ENCODE results near the gene CDH4.

Gene CDH4

GRCh38 chr20:61976644-61977418, 724.8 kb downstream of the CDH4 start:
- TF ChIP-seq, protein P1, sequence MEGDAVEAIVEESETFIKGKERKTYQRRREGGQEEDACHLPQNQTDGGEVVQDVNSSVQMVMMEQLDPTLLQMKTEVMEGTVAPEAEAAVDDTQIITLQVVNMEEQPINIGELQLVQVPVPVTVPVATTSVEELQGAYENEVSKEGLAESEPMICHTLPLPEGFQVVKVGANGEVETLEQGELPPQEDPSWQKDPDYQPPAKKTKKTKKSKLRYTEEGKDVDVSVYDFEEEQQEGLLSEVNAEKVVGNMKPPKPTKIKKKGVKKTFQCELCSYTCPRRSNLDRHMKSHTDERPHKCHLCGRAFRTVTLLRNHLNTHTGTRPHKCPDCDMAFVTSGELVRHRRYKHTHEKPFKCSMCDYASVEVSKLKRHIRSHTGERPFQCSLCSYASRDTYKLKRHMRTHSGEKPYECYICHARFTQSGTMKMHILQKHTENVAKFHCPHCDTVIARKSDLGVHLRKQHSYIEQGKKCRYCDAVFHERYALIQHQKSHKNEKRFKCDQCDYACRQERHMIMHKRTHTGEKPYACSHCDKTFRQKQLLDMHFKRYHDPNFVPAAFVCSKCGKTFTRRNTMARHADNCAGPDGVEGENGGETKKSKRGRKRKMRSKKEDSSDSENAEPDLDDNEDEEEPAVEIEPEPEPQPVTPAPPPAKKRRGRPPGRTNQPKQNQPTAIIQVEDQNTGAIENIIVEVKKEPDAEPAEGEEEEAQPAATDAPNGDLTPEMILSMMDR (IDR thresholded peaks at IDR 0.05; ENCODE audit: low read depth, low read length): no peak
- in situ Hi-C loops (cut with HindIII; ENCODE audit: low sequenced_read_pairs): no loop called here

DNA sequence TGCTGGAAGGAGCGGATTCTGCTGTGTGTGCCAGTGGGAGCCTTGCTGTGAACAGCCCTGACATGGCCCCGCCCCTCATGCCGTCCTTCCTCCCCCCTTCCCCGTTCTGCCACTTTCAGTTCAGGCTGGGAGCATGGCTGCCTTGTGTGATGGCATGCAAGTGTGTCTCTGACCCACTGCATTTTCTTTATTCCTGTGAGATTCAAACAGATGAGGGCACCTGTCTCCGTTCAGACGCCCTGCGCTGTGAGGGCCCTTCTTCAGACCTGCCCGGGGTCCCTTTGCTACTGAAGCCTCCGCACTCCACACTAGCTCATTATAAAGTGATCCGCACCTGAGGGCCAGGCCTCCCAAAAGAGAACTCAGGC, 725.3 kb downstream of the CDH4 start:
- in situ Hi-C loops (cut with HindIII; ENCODE audit: low sequenced_read_pairs): no loop called here
- DNase-seq (ENCODE audit: low read depth, low spot score): no peak
- H3K4me3 ChIP-seq (ENCODE audit: low read depth, low read length): no peak overlapping the region
- TF ChIP-seq, protein P1 (IDR thresholded peaks at IDR 0.05; ENCODE audit: low read depth, low read length): no peak

More at GRCh38 chr20:61976644-61977418, 724.8 kb downstream of the CDH4 start:
- no peak for DNase-seq (ENCODE audit: low read depth, low spot score)
- no peak overlapping the region for H3K4me3 ChIP-seq (ENCODE audit: low read depth, low read length)

- in situ Hi-C loops (cut with HindIII; ENCODE audit: low sequenced_read_pairs): no loop called here
- DNase-seq (ENCODE audit: low read depth, low spot score): no peak
- no peak overlapping the region for H3K4me3 ChIP-seq (ENCODE audit: low read depth, low read length)
- TF ChIP-seq, protein P1 (IDR thresholded peaks at IDR 0.05; ENCODE audit: low read depth, low read length): no peak
These were observed 726.4 kb downstream of the CDH4 start for GRCh38 chr20:61978491-61978890.

DNA sequence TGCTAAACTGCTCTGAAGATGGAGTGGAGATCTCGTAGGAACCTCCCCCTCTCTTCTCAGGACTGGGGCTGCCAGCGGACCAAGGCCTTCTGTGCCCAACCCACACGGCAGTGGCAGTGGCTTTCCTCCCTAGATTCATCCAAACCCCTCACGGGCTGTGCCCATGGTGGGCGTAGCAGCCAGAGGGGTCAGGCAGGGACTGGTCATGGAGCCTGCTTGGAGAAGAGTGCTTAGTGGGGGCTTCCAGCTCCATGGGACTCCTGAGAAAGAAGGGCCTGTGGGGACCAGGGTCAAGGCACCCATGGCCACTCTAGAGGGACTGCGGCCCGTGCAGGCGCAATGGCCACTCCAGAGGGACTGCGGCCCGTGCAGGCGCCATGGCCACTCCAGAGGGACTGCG, 727.0 kb downstream of the CDH4 start:
- DNase-seq (ENCODE audit: low read depth, low spot score): no peak
- in situ Hi-C loops (cut with HindIII; ENCODE audit: low sequenced_read_pairs): no loop called here
- no peak overlapping the region for H3K4me3 ChIP-seq (ENCODE audit: low read depth, low read length)
- TF ChIP-seq, protein P1 (IDR thresholded peaks at IDR 0.05; ENCODE audit: low read depth, low read length): no peak

DNA sequence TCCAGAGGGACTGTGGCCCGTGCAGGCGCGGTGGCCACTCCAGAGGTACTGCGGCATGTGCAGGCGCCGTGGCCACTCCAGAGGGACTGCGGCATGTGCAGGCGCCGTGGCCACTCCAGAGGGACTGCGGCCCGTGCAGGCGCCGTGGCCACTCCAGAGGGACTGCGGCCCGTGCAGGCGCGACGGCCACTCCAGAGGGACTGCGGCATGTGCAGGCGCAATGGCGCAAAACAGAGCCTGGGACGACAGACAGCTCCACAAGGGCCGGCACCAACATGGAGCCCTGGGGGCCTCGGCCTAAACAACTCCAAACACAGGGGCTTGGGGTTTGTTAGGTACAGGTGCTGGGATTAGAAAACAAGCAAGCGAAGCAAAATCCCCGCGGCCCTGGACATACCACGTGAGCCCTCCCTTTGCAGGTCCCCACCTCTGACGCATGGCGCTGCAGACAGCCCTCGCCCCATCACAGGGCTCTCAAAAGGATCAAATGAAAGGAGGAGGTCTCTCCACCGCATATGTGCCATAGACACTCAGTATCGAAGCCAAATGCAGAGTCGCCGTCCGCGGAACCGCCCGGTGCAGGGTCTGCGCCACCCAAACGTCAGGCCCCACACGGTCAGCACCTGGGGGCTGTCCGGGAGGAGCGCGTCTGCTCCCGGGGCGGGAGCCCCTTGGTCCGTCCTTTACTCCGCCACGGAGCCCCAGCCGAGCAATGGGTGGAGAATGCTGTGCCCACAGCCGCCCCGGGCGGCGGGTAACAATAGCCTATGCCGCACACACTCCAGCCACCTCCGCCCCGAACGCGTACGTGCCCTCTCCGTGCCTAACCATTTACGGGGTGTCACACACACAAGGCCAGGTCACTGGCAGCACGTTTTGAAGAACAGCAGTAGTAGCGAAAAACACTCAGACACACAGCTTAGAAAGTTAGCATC, 727.9 kb downstream of the CDH4 start:
- in situ Hi-C loops (cut with HindIII; ENCODE audit: low sequenced_read_pairs): no loop called here
- no peak for DNase-seq (ENCODE audit: low read depth, low spot score)

More for the DNA sequence above, 727.9 kb downstream of the CDH4 start:
- no peak overlapping the region for H3K4me3 ChIP-seq (ENCODE audit: low read depth, low read length)
- TF ChIP-seq, protein P1 (IDR thresholded peaks at IDR 0.05; ENCODE audit: low read depth, low read length): no peak

All from astrocyte of the spinal cord (primary cell).